OCI-LY7 (cell line): Measurements from ENCODE around the gene ZHX3. TPM values are rescaled to one million over a fixed set of nuclear protein-coding genes. Genes with fewer than 3 reads are reported as not detected.

ENCODE experiments used
- BruUV-seq: library from RNA; stranded (reverse); fragments of 400-500 nt; replicated peaks from 2 replicates; lab custom pipeline; 2021; lab: Mats Ljungman, UMichigan
- CTCF ChIA-PET: fragments of 300-600 bp; sonication (Branson Sonifier 250); formaldehyde crosslinking; loops from one replicate; lab custom pipeline; 2022; ENCODE audit warnings: antibody characterized with exemption; ENCODE audit not compliant: unreplicated experiment; lab: Charles Lee
- POLR2A ChIA-PET: fragments of 300-600 bp; sonication (Branson Sonifier 250); formaldehyde crosslinking; loops from one replicate; lab custom pipeline; 2022; ENCODE audit warnings: antibody characterized with exemption; lab: Charles Lee
- DNase-seq: peaks from one replicate; pipeline ENCODE4 v3.0.0-alpha.2; 2015; ENCODE audit warnings: low spot score
- H2AFZ ChIP-seq: fragments of 200-600 bp; sonication (generic), shearing (Covaris generic); 2 replicates; pipeline ENCODE4 v1.6.1; 2014; ENCODE audit warnings: mild to moderate bottlenecking, antibody characterized with exemption, low read length, moderate library complexity
- H3K27ac ChIP-seq: fragments of 200-600 bp; sonication (generic); 2 replicates; pipeline ENCODE4 v1.5.1; 2014; ENCODE audit warnings: mixed run types, low read depth, mild to moderate bottlenecking, moderate library complexity, low read length, inconsistent platforms; ENCODE audit not compliant: poor library complexity, severe bottlenecking
- H3K36me3 ChIP-seq: fragments of 200-600 bp; sonication (generic); 2 replicates; pipeline ENCODE4 v1.6.1; 2014; ENCODE audit warnings: mild to moderate bottlenecking, antibody characterized with exemption, low read length, moderate library complexity, mixed read lengths; ENCODE audit not compliant: insufficient read depth
- H3K4me1 ChIP-seq: fragments of 200-600 bp; sonication (generic); 2 replicates; pipeline ENCODE4 v1.5.1; 2014; ENCODE audit warnings: mild to moderate bottlenecking, low read length; ENCODE audit not compliant: insufficient read depth, poor library complexity, severe bottlenecking
- H3K4me2 ChIP-seq: fragments of 200-600 bp; sonication (generic); 2 replicates; pipeline ENCODE4 v1.6.1; 2014; ENCODE audit warnings: mild to moderate bottlenecking, low read length
- H3K4me3 ChIP-seq: fragments of 200-600 bp; sonication (generic); 2 replicates; pipeline ENCODE4 v1.5.1; 2014; ENCODE audit warnings: mild to moderate bottlenecking, low read depth, low read length; ENCODE audit not compliant: poor library complexity, severe bottlenecking
- H3K79me2 ChIP-seq: fragments of 200-600 bp; sonication (generic); 2 replicates; pipeline ENCODE4 v1.6.1; 2016; ENCODE audit warnings: low read depth, mild to moderate bottlenecking, low read length, moderate library complexity, mixed read lengths; ENCODE audit not compliant: insufficient read depth
- H3K9me2 ChIP-seq: fragments of 200-600 bp; sonication (generic); 2 replicates; pipeline ENCODE4 v1.6.1; 2016; ENCODE audit warnings: mild to moderate bottlenecking, low read length, mixed read lengths; ENCODE audit not compliant: insufficient read depth
- H3K9me3 ChIP-seq: fragments of 200-600 bp; sonication (generic); 2 replicates; pipeline ENCODE4 v1.6.1; 2014; ENCODE audit warnings: mild to moderate bottlenecking, mixed run types, low read length, mixed read lengths
- H4K20me1 ChIP-seq: fragments of 200-600 bp; sonication (generic); 2 replicates; pipeline ENCODE4 v1.6.1; 2014; ENCODE audit warnings: mild to moderate bottlenecking, antibody characterized with exemption, low read length, moderate library complexity, mixed read lengths; ENCODE audit not compliant: insufficient read depth
- CTCF ChIP-seq: fragments of 200-600 bp; sonication (generic); conservative IDR thresholded peaks from 2 replicates; pipeline ENCODE4 v1.5.1; 2014; ENCODE audit warnings: mild to moderate bottlenecking, antibody characterized with exemption, low read length, moderate library complexity, mixed read lengths
- EZH2phosphoT487 ChIP-seq: fragments of 200-600 bp; sonication (generic); IDR thresholded peaks from 2 replicates; pipeline ENCODE4 v1.6.1; 2018; ENCODE audit warnings: low read depth, borderline replicate concordance, mild to moderate bottlenecking, mixed run types, antibody characterized with exemption, low read length, moderate library complexity, mixed read lengths
- intact Hi-C: fragments of 100-400 bp; cut with micrococcal nuclease; formaldehyde crosslinking; loops from one replicate; pipeline ENCODE4 v1.10.0; 2022; ENCODE audit not compliant: unreplicated experiment
- total RNA-seq, 2 experiments: library from RNA; depleted of rRNA in 1 of 2; stranded (reverse); fragments of >200 nt in 1 of 2; shearing (Covaris generic) in 1 of 2; gene quantifications; 2 replicates each; pipeline ENCODE4 v1.2.3, GENCODE V29; 2014 to 2022

Gene ZHX3
- total RNA-seq, 2 experiments from 2014 or later, result 5.8 to 16.9 TPM

GRCh38 chr20:41150664-41151063 is 166.9 kb downstream of the ZHX3 start:
- TF ChIP-seq EZH2phosphoT487 (no peak), CTCF (no peak)
- Histone ChIP-seq H3K79me2 (peaks cover 78% of the 10 kb centered on the region), H4K20me1 (peaks cover 8% of the 10 kb centered on the region; the same call in 1 of the 2 replicates), H3K36me3 (peaks cover 21% of the 10 kb centered on the region), H2AFZ (no peak overlapping the region), H3K4me3 (no peak overlapping the region), H3K9me3 (no peaks in the 10 kb centered on the region), H3K4me1 (peaks cover 48% of the 10 kb centered on the region), H3K27ac (no peak overlapping the region), H3K9me2 (no peaks in the 10 kb centered on the region), H3K4me2 (no peak overlapping the region)
- ChIA-PET POLR2A (interaction anchor here (1.5 kb wide), 1 partner anchor 11 kb away, joined by 3 read pairs; no protein-coding TSS in a partner anchor), CTCF (no interaction called here)
- intact Hi-C loops, result no loop called here
- BruUV-seq, result no TSS peak
- DNase-seq, result no peak

- CTCF ChIA-PET, result no interaction called here
- Histone ChIP-seq H3K27ac (no peak overlapping the region), H3K9me3 (no peaks in the 10 kb centered on the region), H2AFZ (no peak overlapping the region), H3K4me3 (no peak overlapping the region), H3K4me1 (peaks cover 48% of the 10 kb centered on the region), H3K4me2 (no peak overlapping the region), H4K20me1 (peaks cover 8% of the 10 kb centered on the region; the same call in 1 of the 2 replicates), H3K9me2 (no peaks in the 10 kb centered on the region), H3K79me2 (peaks cover 87% of the 10 kb centered on the region), H3K36me3 (peaks cover 38% of the 10 kb centered on the region)
- BruUV-seq, result no TSS peak
- intact Hi-C loops, result no loop called here
- DNase-seq, result no peak
- no peak for TF ChIP-seq CTCF
- TF ChIP-seq EZH2phosphoT487, result no peak
- POLR2A ChIA-PET, result interaction anchor here (1.0 to 1.2 kb wide), 2 partner anchors 8 to 14 kb away, joined by 3 to 5 read pairs; no protein-coding TSS in a partner anchor
These were observed 168.6 kb downstream of the ZHX3 start for GRCh38 chr20:41148942-41149341.

- Histone ChIP-seq H3K36me3 (peaks cover 35% of the 10 kb centered on the region), H3K4me3 (no peak overlapping the region), H4K20me1 (peaks cover 14% of the 10 kb centered on the region; the same call in 1 of the 2 replicates), H3K27ac (no peak overlapping the region), H3K9me2 (no peaks in the 10 kb centered on the region), H3K4me2 (no peak overlapping the region), H3K79me2 (peaks cover 93% of the 10 kb centered on the region), H2AFZ (no peak overlapping the region), H3K4me1 (peaks cover 50% of the 10 kb centered on the region), H3K9me3 (no peaks in the 10 kb centered on the region)
- DNase-seq, result no peak
- TF ChIP-seq CTCF (no peak), EZH2phosphoT487 (no peak)
- POLR2A ChIA-PET, result interaction anchor here (0.7 to 1.5 kb wide), 4 partner anchors 9 to 21 kb away, joined by 3 to 5 read pairs (median 4); no protein-coding TSS in a partner anchor
- intact Hi-C loops, result no loop called here
- BruUV-seq, result no TSS peak
- CTCF ChIA-PET, result interaction anchor here (0.5 kb wide), 1 partner anchor 10 kb away, joined by 4 read pairs; no protein-coding TSS in a partner anchor
These were observed 169.8 kb downstream of the ZHX3 start for GRCh38 chr20:41147767-41148191.
